Measurements from ENCODE around the gene EIF4B.
A peak's percentile ranks its signal among the peaks of the same experiment; 100 is the strongest.
"Not testable (repeated sequence)": the region's sequence is repeated elsewhere in the genome, so short reads cannot be mapped to it uniquely, and the experiment has no call there.

Gene EIF4B

DNA sequence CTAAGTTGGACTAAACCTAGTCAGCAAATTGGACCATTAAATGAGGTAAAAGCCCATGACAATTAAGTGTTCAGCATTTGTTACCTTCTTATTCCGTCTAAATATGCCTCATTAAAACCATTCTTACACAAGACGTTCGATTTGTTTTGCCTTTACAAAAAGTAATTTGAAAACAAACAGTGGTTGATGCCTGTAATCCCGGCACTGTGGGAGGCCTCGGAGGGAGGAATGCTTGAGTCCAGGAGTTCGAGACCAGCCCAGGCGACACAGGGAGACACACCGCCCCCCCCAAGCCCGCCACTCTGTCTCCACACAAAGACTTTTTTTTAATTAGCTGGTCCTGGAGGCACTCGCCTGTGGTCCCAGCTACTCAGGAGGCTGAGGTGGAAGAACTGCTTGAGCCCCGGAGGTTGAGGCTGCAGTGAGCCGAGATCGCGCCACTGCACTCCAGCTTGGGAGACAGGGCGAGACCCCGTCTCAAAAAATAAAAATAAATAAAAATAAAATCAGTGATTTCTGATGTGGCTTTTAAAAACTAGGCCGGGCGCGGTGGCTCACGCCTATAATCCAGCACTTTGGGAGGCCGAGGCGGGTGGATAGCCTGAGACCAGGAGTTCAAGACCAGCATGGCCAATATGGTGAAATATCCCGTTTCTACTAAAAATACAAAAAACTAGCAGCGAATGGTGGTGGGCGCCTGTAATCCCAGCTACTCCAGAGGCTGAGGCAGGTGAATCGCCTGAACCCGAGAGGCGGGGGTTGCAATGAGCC, 856 bp upstream of the EIF4B start:
- peak; percentile 48 for DNase-seq

DNA sequence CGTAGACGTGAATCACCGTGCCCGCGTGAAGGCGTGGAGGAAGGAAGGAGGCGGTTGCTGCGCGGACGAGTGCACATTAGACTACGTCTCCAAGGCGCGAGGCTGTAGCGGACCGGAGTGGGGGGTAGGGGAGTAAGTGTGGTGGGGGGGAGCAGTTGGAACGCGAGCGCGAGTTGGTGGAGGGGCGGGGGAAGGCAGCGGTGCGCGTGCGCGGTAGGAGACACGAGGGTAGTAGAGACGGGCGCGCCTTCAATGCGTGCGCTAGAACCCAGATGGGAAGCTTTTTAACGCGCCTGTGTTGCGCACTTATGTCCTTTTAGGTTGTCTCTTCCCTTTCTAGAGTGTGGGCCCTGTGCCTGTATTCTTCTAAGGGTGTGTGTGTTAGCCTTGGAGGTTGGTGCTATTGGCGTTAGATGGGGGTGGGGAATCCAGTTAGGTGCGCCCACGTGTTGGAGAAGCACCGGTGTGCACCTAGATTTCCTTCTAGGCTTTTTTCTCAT, 604 bp downstream of the EIF4B start:
- Histone ChIP-seq H3K4me1 (ENCODE audit: control insufficient read depth, low read depth, low read length) (peaks cover 9% of the 10 kb centered on the region), H3K27ac (ENCODE audit: low read depth, low read length) (peak overlapping the region; percentile 95), H2BK5ac (ENCODE audit: low read length) (peak overlapping the region; percentile 100), H2BK15ac (replicated peaks; ENCODE audit: low read depth) (no peak overlapping the region), H3K36me3 (ENCODE audit: control insufficient read depth, insufficient read depth, low read length) (no peaks in the 10 kb centered on the region), H3K4ac (ENCODE audit: low read depth, low read length) (peak overlapping the region; percentile 93), H3K56ac (ENCODE audit: low read length) (peak overlapping the region; percentile 100), H3K23ac (ENCODE audit: low read length) (peak overlapping the region; percentile 91), H3K4me2 (ENCODE audit: low read length) (peak overlapping the region; percentile 95), H4K5ac (ENCODE audit: low read length) (peak overlapping the region; percentile 59), H2BK120ac (ENCODE audit: low read depth, low read length) (peak overlapping the region; percentile 9), H3K79me2 (ENCODE audit: control insufficient read depth, insufficient read depth, low read length) (peaks cover 53% of the 10 kb centered on the region), H3K4me3 (ENCODE audit: low read length) (peak overlapping the region; percentile 96), H4K8ac (ENCODE audit: low read depth, low read length) (no peak overlapping the region), H3K9ac (ENCODE audit: low read length) (peak overlapping the region; percentile 100), H3K27me3 (ENCODE audit: insufficient read depth, low read length, poor library complexity) (no peaks in the 10 kb centered on the region), H3K79me1 (ENCODE audit: low read length) (peaks cover 2% of the 10 kb centered on the region), H2AK5ac (ENCODE audit: low read length) (peak overlapping the region; percentile 87), H3K18ac (ENCODE audit: low read length) (peak overlapping the region; percentile 78)
- WGBS (ENCODE audit: extremely low coverage, insufficient coverage, low lambda C conversion rate) = no CpG with 5 or more reads among the region's 38 CpGs
- peak; percentile 91 for DNase-seq

More for the DNA sequence above, 856 bp upstream of the EIF4B start:
- Histone ChIP-seq H4K5ac (ENCODE audit: low read length) (no peak overlapping the region), H2AK5ac (ENCODE audit: low read length) (no peak overlapping the region), H3K9ac (ENCODE audit: low read length) (peak overlapping the region; percentile 92), H2BK5ac (ENCODE audit: low read length) (no peak overlapping the region), H3K79me1 (ENCODE audit: low read length) (peaks cover 2% of the 10 kb centered on the region), H2BK120ac (ENCODE audit: low read depth, low read length) (no peak overlapping the region), H3K23ac (ENCODE audit: low read length) (peak overlapping the region; percentile 89), H3K4ac (ENCODE audit: low read depth, low read length) (peak overlapping the region; percentile 83), H3K36me3 (ENCODE audit: control insufficient read depth, insufficient read depth, low read length) (no peaks in the 10 kb centered on the region), H3K27me3 (ENCODE audit: insufficient read depth, low read length, poor library complexity) (no peaks in the 10 kb centered on the region), H2BK15ac (replicated peaks; ENCODE audit: low read depth) (no peak overlapping the region), H3K79me2 (ENCODE audit: control insufficient read depth, insufficient read depth, low read length) (peaks cover 38% of the 10 kb centered on the region), H3K56ac (ENCODE audit: low read length) (peak overlapping the region; percentile 96), H3K27ac (ENCODE audit: low read depth, low read length) (peak overlapping the region; percentile 93), H4K8ac (ENCODE audit: low read depth, low read length) (peak overlapping the region; percentile 84), H3K4me1 (ENCODE audit: control insufficient read depth, low read depth, low read length) (peaks cover 9% of the 10 kb centered on the region), H3K18ac (ENCODE audit: low read length) (peak overlapping the region; percentile 66), H3K4me2 (ENCODE audit: low read length) (peak overlapping the region; percentile 48), H3K4me3 (ENCODE audit: low read length) (peak overlapping the region; percentile 77)
- WGBS (ENCODE audit: extremely low coverage, insufficient coverage, low lambda C conversion rate) = no CpG with 5 or more reads among the region's 28 CpGs

GRCh38 chr12:53007343-53007742, 1.1 kb downstream of the EIF4B start:
- peak overlapping the region; percentile 95 for H3K4me2 ChIP-seq (ENCODE audit: low read length)
- H3K18ac ChIP-seq (ENCODE audit: low read length) = peak overlapping the region; percentile 46
- peaks cover 9% of the 10 kb centered on the region for H3K4me1 ChIP-seq (ENCODE audit: control insufficient read depth, low read depth, low read length)
- H2AK5ac ChIP-seq (ENCODE audit: low read length) = no peak overlapping the region
- H4K5ac ChIP-seq (ENCODE audit: low read length) = peak overlapping the region; percentile 53
- H3K56ac ChIP-seq (ENCODE audit: low read length) = peak overlapping the region; percentile 100
- H4K8ac ChIP-seq (ENCODE audit: low read depth, low read length) = no peak overlapping the region
- H3K9ac ChIP-seq (ENCODE audit: low read length) = peak overlapping the region; percentile 100
- no CpG with 5 or more reads among the region's 4 CpGs for WGBS (ENCODE audit: extremely low coverage, insufficient coverage, low lambda C conversion rate)
- no peak overlapping the region for H2BK15ac ChIP-seq (replicated peaks; ENCODE audit: low read depth)
- H3K4me3 ChIP-seq (ENCODE audit: low read length) = peak overlapping the region; percentile 96
- H3K27me3 ChIP-seq (ENCODE audit: insufficient read depth, low read length, poor library complexity) = no peaks in the 10 kb centered on the region
- no peak overlapping the region for H3K23ac ChIP-seq (ENCODE audit: low read length)
- peak overlapping the region; percentile 78 for H3K4ac ChIP-seq (ENCODE audit: low read depth, low read length)
- no peak for DNase-seq
- H2BK120ac ChIP-seq (ENCODE audit: low read depth, low read length) = no peak overlapping the region
- H3K36me3 ChIP-seq (ENCODE audit: control insufficient read depth, insufficient read depth, low read length) = no peaks in the 10 kb centered on the region
- no peak overlapping the region for H2BK5ac ChIP-seq (ENCODE audit: low read length)
- H3K79me1 ChIP-seq (ENCODE audit: low read length) = peaks cover 2% of the 10 kb centered on the region
- no peak overlapping the region for H3K27ac ChIP-seq (ENCODE audit: low read depth, low read length)
- H3K79me2 ChIP-seq (ENCODE audit: control insufficient read depth, insufficient read depth, low read length) = peaks cover 58% of the 10 kb centered on the region

GRCh38 chr12:53008760-53009159, 2.5 kb downstream of the EIF4B start:
- H4K8ac ChIP-seq (ENCODE audit: low read depth, low read length); DNase-seq; H2BK120ac ChIP-seq (ENCODE audit: low read depth, low read length); H3K79me1 ChIP-seq (ENCODE audit: low read length); H3K4me1 ChIP-seq (ENCODE audit: control insufficient read depth, low read depth, low read length); H3K23ac ChIP-seq (ENCODE audit: low read length); H3K18ac ChIP-seq (ENCODE audit: low read length); H2AK5ac ChIP-seq (ENCODE audit: low read length); H3K4me3 ChIP-seq (ENCODE audit: low read length); H3K27me3 ChIP-seq (ENCODE audit: insufficient read depth, low read length, poor library complexity); H2BK15ac ChIP-seq (replicated peaks; ENCODE audit: low read depth); H3K27ac ChIP-seq (ENCODE audit: low read depth, low read length); H3K4ac ChIP-seq (ENCODE audit: low read depth, low read length); H4K5ac ChIP-seq (ENCODE audit: low read length); H2BK5ac ChIP-seq (ENCODE audit: low read length); H3K36me3 ChIP-seq (ENCODE audit: control insufficient read depth, insufficient read depth, low read length): not testable (repeated sequence)
- no CpG with 5 or more reads among the region's 15 CpGs for WGBS (ENCODE audit: extremely low coverage, insufficient coverage, low lambda C conversion rate)
- H3K56ac ChIP-seq (ENCODE audit: low read length) = peak overlapping the region; percentile 39
- peaks cover 69% of the 10 kb centered on the region for H3K79me2 ChIP-seq (ENCODE audit: control insufficient read depth, insufficient read depth, low read length)
- H3K4me2 ChIP-seq (ENCODE audit: low read length) = peak overlapping the region; percentile 13
- peak overlapping the region; percentile 100 for H3K9ac ChIP-seq (ENCODE audit: low read length)

GRCh38 chr12:53010955-53011354, 4.7 kb downstream of the EIF4B start:
- H3K4me2 ChIP-seq (ENCODE audit: low read length) = no peak overlapping the region
- H2AK5ac ChIP-seq (ENCODE audit: low read length) = no peak overlapping the region
- no peak overlapping the region for H3K4me3 ChIP-seq (ENCODE audit: low read length)
- H3K36me3 ChIP-seq (ENCODE audit: control insufficient read depth, insufficient read depth, low read length) = no peaks in the 10 kb centered on the region
- H4K8ac ChIP-seq (ENCODE audit: low read depth, low read length) = no peak overlapping the region
- DNase-seq = no peak
- peaks cover 2% of the 10 kb centered on the region for H3K79me1 ChIP-seq (ENCODE audit: low read length)
- no peak overlapping the region for H3K23ac ChIP-seq (ENCODE audit: low read length)
- H3K4ac ChIP-seq (ENCODE audit: low read depth, low read length) = no peak overlapping the region
- H3K18ac ChIP-seq (ENCODE audit: low read length) = no peak overlapping the region
- no peak overlapping the region for H3K9ac ChIP-seq (ENCODE audit: low read length)
- H3K4me1 ChIP-seq (ENCODE audit: control insufficient read depth, low read depth, low read length) = peaks cover 5% of the 10 kb centered on the region
- no peak overlapping the region for H2BK120ac ChIP-seq (ENCODE audit: low read depth, low read length)
- H2BK5ac ChIP-seq (ENCODE audit: low read length) = no peak overlapping the region
- no peaks in the 10 kb centered on the region for H3K27me3 ChIP-seq (ENCODE audit: insufficient read depth, low read length, poor library complexity)
- no CpG with 5 or more reads among the region's 2 CpGs for WGBS (ENCODE audit: extremely low coverage, insufficient coverage, low lambda C conversion rate)
- peaks cover 86% of the 10 kb centered on the region for H3K79me2 ChIP-seq (ENCODE audit: control insufficient read depth, insufficient read depth, low read length)
- H2BK15ac ChIP-seq (replicated peaks; ENCODE audit: low read depth) = no peak overlapping the region
- no peak overlapping the region for H3K56ac ChIP-seq (ENCODE audit: low read length)
- H4K5ac ChIP-seq (ENCODE audit: low read length) = no peak overlapping the region
- no peak overlapping the region for H3K27ac ChIP-seq (ENCODE audit: low read depth, low read length)
